ENCODE data around the gene ATG14. TPM values are rescaled to one million over a fixed set of nuclear protein-coding genes. Genes with fewer than 3 reads are reported as not detected.

Gene ATG14
- total RNA-seq, 6 donors from 2014 or later = 7.6 to 29.3 (median 11.1) TPM

DNA sequence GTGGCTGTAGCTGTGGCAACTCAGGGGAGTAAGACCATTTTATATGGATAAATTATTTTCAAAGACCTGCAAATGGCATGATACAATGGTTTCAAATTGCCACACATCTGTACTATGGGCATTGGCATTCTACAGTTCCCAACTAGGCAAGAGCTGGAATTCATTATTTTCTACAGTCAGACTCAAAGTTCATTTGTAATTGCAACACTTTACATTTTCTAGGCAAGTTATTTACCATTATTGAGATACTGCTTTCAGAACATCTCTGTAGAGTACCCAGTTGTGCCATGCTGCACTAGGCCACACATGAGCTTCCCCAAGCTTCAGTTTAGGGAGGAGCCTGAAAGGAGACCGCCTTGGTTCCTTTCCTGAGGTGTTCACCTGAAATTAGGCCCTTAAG is 8.0 kb upstream of the ATG14 start:
- 86 to 100% methylated on average over 1 of the region's 1 CpG for WGBS, 2 donors
- no peaks in the 10 kb centered on the region for H3K4me1 ChIP-seq
- no peak overlapping the region for H3K27ac ChIP-seq
- no peak overlapping the region for H3K4me3 ChIP-seq
- no peaks in the 10 kb centered on the region for H3K36me3 ChIP-seq
- ATAC-seq (ENCODE audit: low FRiP score in 2 of 2) = no peak
- no peaks in the 10 kb centered on the region for H3K9me3 ChIP-seq
- no peak for DNase-seq
- H3K27me3 ChIP-seq = no peaks in the 10 kb centered on the region
- TF ChIP-seq EP300 (IDR thresholded peaks at IDR 0.05) = no peak
- TF ChIP-seq POLR2A (IDR thresholded peaks at IDR 0.05) = no peak
- TF ChIP-seq POLR2AphosphoS5 (IDR thresholded peaks at IDR 0.05) = no peak
- no peak for TF ChIP-seq CTCF (IDR thresholded peaks at IDR 0.05)

DNA sequence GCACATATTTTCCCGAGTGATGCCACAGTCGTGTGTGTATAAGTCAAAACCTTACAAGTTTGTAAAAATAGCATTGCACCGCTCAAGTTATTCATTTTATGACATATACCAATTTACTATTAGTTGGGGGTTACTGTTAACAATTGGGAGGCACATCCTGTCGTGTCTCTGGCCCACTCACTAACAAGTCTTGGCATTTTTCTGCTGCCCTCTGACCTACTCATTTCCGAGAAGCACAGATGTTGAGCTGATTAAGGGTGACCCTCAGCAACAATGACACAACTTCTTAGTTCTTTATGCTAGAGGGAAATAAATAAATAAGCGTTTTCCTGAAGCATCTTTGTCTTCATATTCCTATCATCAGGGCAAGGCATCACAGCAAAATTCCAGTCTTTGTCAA is 6.8 kb upstream of the ATG14 start:
- no peak for ATAC-seq (ENCODE audit: low FRiP score in 2 of 2)
- Histone ChIP-seq H3K27ac (no peak overlapping the region), H3K36me3 (no peaks in the 10 kb centered on the region), H3K4me3 (no peak overlapping the region), H3K4me1 (no peaks in the 10 kb centered on the region), H3K9me3 (no peaks in the 10 kb centered on the region), H3K27me3 (no peaks in the 10 kb centered on the region)
- no peak for DNase-seq
- WGBS, 2 donors = 47 to 60% methylated on average over 6 of the region's 6 CpGs
- no peak for TF ChIP-seq POLR2AphosphoS5 (IDR thresholded peaks at IDR 0.05)
- TF ChIP-seq EP300 (IDR thresholded peaks at IDR 0.05) = no peak

DNA sequence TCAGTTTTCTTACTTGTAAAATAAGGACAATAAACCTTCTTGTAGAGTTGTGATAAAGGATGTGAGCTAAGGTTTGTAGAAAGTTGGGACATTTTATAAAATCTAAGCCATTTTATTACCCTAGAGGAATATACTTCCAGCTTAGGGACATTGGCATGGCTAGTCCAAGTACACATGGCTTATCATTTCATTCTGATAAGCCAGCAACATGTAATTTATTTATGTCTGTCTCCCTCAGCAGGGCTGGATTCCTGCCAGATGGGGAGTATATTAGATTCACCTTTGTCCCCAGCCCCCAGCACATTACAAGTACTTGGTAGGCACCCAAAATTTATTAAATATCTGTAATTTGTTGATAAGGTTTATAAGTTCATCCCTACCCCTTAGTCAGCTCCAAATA is 6.3 kb upstream of the ATG14 start:
- H3K27ac ChIP-seq = no peak overlapping the region
- no peaks in the 10 kb centered on the region for H3K4me1 ChIP-seq
- no peak overlapping the region for H3K4me3 ChIP-seq
- DNase-seq (no peak), ATAC-seq (ENCODE audit: low FRiP score in 2 of 2) (no peak)
- no peaks in the 10 kb centered on the region for H3K36me3 ChIP-seq
- no peaks in the 10 kb centered on the region for H3K9me3 ChIP-seq
- no peaks in the 10 kb centered on the region for H3K27me3 ChIP-seq
- no peak for TF ChIP-seq EP300 (IDR thresholded peaks at IDR 0.05)
- no peak for TF ChIP-seq POLR2AphosphoS5 (IDR thresholded peaks at IDR 0.05)
- TF ChIP-seq CTCF (IDR thresholded peaks at IDR 0.05) = no peak
- no peak for TF ChIP-seq POLR2A (IDR thresholded peaks at IDR 0.05)

- ATAC-seq (ENCODE audit: low FRiP score in 2 of 2) = no peak
- TF ChIP-seq EP300 (IDR thresholded peaks at IDR 0.05) (no peak), POLR2AphosphoS5 (IDR thresholded peaks at IDR 0.05) (no peak), CTCF (IDR thresholded peaks at IDR 0.05) (no peak), POLR2A (IDR thresholded peaks at IDR 0.05) (no peak)
- WGBS, 2 donors = 40 to 51% methylated on average over 5 of the region's 5 CpGs
Observed at GRCh38 chr14:55416866-55417265, 5.2 kb upstream of the ATG14 start.

DNA sequence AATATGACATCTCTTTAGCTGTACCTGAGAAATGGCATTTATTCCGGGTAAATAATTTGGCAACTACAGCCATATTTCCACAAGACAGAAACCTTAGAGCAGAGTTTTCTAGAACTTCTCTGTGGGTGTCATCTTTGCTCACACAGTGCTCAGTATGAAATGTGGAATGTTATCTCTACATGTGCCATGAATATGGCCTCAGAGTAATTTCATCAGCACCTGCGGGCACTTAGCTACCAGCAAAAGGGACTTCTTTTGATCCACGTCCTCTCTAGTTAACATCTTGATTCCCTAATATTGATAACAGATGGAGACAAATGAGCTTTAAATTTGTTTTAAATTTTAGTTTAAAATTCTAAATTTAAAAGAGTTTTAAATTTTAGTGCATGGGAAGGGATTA is 2.9 kb upstream of the ATG14 start:
- WGBS, 2 donors = 81 to 83% methylated on average over 3 of the region's 3 CpGs
- H3K4me1 ChIP-seq = peaks cover 10 to 23% (median 18%) of the 10 kb centered on the region in 4 donors
- no peak for DNase-seq
- H3K27ac ChIP-seq = no peak overlapping the region
- H3K4me3 ChIP-seq = no peak overlapping the region
- H3K27me3 ChIP-seq = no peaks in the 10 kb centered on the region
- no peak for TF ChIP-seq POLR2A (IDR thresholded peaks at IDR 0.05)
- TF ChIP-seq CTCF (IDR thresholded peaks at IDR 0.05) = no peak
- no peak for TF ChIP-seq POLR2AphosphoS5 (IDR thresholded peaks at IDR 0.05)
- no peak for TF ChIP-seq EP300 (IDR thresholded peaks at IDR 0.05)
- H3K9me3 ChIP-seq = no peaks in the 10 kb centered on the region
- no peaks in the 10 kb centered on the region for H3K36me3 ChIP-seq
- ATAC-seq (ENCODE audit: low FRiP score in 2 of 2) = no peak

More at GRCh38 chr14:55416866-55417265, 5.2 kb upstream of the ATG14 start:
- Histone ChIP-seq H3K27me3 (no peaks in the 10 kb centered on the region), H3K27ac (no peak overlapping the region), H3K9me3 (no peaks in the 10 kb centered on the region), H3K4me1 (peaks cover 0 to 5% (median 5%) of the 10 kb centered on the region in 4 donors), H3K36me3 (no peaks in the 10 kb centered on the region), H3K4me3 (no peak overlapping the region)
- DNase-seq = no peak
